ENCODE measurements around the gene SFXN4.
"Not testable (repeated sequence)": the region's sequence is repeated elsewhere in the genome, so short reads cannot be mapped to it uniquely, and the experiment has no call there.

Gene SFXN4

DNA sequence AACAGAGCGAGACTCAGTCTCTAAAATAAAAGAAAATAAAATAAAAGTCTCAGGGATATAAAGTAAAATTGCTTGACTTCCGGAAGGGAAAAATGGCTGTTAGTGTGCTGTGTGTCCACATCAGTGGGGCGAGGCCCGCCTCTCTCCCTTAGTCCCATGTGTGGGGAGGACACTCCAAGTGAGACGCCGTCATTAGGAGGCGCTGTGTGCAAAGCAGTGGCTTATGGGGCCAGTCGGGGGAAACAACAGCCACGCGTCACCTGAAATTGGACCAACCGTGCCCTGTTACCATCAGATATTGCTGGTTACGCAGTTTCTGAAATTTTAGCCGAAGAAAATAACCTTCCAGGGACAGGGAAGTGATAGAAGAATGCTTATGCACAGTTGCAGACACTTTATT is 15.8 kb downstream of the SFXN4 start:
- DNase-seq (ENCODE audit: low read depth in 1 of 2, low spot score in 1 of 2) = no peak
- no peak for TF ChIP-seq JUND (IDR thresholded peaks at IDR 0.05; ENCODE audit: low read depth)
- in situ Hi-C loops (cut with HindIII; ENCODE audit: low pct_unique_long_range_greater_than_20kb, low sequenced_read_pairs) = no loop called here

DNA sequence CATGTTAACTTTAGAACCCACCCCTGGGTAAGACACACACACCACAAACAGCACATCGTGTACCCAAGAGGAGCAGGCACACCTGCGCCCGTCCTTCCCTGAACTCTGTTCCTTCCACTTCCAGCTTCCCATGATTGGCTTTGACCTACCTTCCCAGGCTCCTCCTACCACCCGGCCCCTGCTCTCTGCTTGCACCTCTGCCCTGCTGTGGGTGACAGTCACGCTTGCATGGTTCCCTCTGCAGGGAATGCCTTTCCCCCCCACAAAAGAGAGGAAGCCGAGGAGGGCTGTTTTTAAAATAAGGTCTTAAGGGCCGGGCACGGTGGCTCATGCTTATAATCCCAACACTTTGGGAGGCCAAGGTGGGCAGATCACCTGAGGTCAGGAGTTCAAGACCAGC is 16.4 kb downstream of the SFXN4 start:
- in situ Hi-C loops (cut with HindIII; ENCODE audit: low pct_unique_long_range_greater_than_20kb, low sequenced_read_pairs) = no loop called here
- no peak for TF ChIP-seq JUND (IDR thresholded peaks at IDR 0.05; ENCODE audit: low read depth)
- no peak for DNase-seq (ENCODE audit: low read depth in 1 of 2, low spot score in 1 of 2)

DNA sequence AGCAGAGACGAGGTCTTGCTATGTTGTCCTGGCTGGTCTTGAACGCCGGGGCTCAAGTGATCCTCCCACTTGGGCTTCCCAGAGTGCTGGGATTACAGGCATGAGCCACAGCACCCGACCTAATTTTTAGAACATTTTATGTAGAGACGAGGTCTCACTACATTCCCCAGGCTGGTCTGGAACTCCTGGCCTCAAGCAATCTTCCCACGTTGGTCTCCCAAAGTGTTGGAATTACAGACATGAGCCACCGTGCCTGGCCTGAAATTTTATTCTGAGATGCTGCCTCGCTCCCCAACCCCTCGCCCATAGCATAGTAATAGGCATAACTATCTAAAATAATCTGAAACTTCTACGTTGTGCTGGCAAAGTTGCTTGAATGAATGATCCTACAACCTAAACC is 21.9 kb downstream of the SFXN4 start:
- no peak for DNase-seq (ENCODE audit: low read depth in 1 of 2, low spot score in 1 of 2)
- in situ Hi-C loops (cut with HindIII; ENCODE audit: low pct_unique_long_range_greater_than_20kb, low sequenced_read_pairs) = no loop called here
- no peak for TF ChIP-seq JUND (IDR thresholded peaks at IDR 0.05; ENCODE audit: low read depth)

DNA sequence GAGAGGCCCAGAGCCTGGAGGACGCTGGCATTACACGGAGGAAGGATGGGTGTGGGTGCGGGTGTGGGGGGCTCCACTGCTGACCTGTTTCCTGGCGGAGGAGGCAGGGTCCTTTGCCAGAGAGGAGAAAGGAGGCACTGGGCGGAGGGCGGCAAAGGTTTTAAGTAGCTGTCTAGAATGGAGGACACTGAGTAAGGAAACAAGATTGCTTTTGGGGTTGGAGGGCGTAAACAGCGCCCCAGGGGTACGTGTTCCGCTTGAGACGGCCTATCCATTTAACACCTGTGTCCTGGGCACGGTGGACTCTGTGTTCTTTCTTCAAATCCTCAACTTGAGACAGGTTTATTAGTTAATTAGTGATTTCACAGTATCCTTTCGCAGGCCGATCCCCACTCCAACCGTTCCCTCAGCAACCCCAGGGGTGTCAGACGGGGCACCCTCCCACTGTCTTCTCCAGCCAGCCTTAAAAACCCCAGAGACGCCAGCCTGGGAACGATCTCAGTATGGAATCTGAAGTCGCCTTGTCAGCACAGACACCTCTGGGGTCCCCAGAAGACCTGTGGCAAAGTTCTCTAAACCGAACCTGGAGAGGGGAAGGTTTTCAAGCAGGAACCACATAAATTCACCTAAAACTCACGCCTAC is 24.8 kb downstream of the SFXN4 start:
- in situ Hi-C loops (cut with HindIII; ENCODE audit: low pct_unique_long_range_greater_than_20kb, low sequenced_read_pairs) = no loop called here
- no peak for TF ChIP-seq JUND (IDR thresholded peaks at IDR 0.05; ENCODE audit: low read depth)

DNA sequence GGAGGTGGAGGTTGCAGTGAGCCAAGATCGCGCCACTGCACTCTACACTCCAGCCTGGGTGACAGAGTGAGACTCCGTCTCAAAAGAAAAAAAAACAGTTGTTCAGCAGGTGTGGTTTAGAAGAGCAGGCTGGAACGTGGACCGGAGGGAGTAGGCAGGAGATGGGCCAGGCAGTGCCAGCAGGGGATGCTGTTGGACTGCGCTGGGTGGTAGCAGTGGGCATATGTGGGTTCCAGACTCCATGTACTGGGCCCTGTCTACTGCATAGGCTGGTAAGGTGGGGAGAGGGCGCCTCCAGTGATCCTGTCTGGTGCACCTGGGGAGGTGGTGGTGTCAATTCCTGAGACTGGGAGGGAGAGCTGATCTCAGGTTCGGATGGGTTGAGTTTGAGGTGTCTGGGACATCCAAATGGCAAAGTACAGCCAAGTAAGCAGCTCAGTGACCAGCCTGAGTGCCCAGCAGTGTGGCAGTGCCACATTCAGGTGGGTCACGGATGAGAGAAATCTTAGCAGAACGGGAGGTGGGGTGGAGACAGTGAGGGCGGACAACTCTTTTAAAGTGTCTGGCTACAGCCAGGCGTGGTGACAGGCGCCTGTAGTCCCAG is 25.9 kb downstream of the SFXN4 start:
- no peak for TF ChIP-seq JUND (IDR thresholded peaks at IDR 0.05; ENCODE audit: low read depth)
- peak in 1 of 2 experiments; percentile 25 for DNase-seq (ENCODE audit: low read depth in 1 of 2, low spot score in 1 of 2)
- in situ Hi-C loops (cut with HindIII; ENCODE audit: low pct_unique_long_range_greater_than_20kb, low sequenced_read_pairs) = no loop called here

More for the DNA sequence above, 24.8 kb downstream of the SFXN4 start:
- DNase-seq (ENCODE audit: low read depth in 1 of 2, low spot score in 1 of 2) = no peak

DNA sequence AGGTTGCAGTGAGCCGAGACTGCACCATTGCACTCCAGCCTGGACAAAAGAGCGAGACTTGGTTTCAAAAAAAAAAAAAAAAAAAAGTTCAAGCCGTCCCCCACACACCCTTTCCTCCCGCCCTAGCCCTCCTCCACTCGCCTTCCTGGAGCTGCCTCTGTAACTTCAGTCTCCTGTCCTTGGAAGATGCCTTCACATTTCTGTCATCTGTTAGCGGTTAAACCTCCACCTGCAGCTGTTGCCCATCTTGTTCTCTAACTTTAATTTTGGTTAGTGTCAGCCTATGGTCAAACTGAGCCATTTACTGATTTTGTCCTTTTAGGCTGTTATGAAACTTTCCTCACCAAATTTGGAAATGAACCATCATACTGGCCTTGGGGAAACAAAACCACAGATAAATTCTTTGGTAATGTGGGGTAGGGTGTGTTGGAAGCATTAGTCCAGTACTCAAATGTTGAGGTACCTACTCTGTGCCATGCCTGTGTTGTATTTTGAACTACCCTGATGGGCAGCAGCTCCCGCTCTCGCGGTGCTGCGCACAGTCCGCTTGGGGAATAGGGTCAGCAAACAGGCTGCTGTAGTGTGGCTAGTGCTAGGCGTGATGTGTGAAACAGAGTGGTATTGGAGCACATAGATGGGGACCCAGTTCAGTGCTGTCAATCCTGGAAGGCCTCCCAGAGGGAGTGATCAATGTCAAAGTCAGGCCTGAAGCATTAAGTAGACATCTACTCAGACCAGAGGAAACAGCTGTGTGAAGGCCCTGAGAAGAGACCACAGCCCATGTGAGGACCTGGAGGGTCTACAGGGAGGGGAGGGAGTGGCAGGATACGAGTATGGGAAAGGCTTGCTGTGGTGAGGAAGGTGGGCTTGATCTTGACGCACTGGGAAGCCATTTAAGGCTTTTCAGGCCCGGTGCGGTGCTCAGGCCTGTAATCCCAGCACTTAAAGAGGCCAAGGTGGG is 26.9 kb downstream of the SFXN4 start:
- DNase-seq (ENCODE audit: low read depth in 1 of 2, low spot score in 1 of 2) = no peak
- TF ChIP-seq JUND (IDR thresholded peaks at IDR 0.05; ENCODE audit: low read depth) = no peak
- in situ Hi-C loops (cut with HindIII; ENCODE audit: low pct_unique_long_range_greater_than_20kb, low sequenced_read_pairs) = no loop called here

DNA sequence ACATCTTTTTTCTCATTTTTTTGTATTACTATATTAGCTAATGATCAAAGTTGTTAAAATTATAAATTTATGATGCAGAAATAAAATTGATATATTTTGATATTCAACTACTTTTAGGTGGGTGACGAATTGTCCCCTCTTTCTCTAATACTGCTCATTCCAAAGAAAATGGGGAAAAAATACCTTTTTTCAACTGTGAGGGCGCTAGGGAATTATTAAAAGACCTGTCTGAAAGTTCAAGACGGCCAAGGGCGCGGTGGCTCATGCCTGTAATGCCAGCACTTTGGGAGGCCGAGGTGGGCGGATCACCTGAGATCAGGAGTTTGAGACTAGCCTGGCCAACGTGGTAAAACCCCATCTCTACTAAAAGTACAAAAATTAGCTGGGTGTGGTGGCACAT is 27.6 kb downstream of the SFXN4 start:
- in situ Hi-C loops (cut with HindIII; ENCODE audit: low pct_unique_long_range_greater_than_20kb, low sequenced_read_pairs); DNase-seq (ENCODE audit: low read depth in 1 of 2, low spot score in 1 of 2): not testable (repeated sequence)

DNA sequence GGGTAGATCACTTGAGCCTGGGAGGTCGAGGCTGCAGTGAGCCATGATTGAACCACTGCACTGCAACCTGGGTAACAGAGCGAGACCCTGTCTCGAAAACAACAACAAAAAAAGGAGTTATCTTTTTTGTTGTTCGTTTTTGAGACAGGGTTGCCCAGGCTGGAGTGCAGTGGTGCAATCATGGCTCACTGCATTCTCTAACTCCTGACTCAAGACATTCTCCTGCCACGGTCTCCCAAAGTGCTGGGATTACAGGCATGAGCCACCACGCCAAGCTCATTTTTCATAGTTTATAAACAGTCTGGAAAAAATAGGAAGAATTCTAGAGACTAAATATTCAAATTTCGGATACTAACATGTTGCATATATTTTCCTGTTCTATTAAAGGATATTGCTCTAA is 29.4 kb downstream of the SFXN4 start:
- TF ChIP-seq JUND (IDR thresholded peaks at IDR 0.05; ENCODE audit: low read depth) = no peak
- DNase-seq (ENCODE audit: low read depth in 1 of 2, low spot score in 1 of 2) = no peak
- in situ Hi-C loops (cut with HindIII; ENCODE audit: low pct_unique_long_range_greater_than_20kb, low sequenced_read_pairs) = no loop called here

DNA sequence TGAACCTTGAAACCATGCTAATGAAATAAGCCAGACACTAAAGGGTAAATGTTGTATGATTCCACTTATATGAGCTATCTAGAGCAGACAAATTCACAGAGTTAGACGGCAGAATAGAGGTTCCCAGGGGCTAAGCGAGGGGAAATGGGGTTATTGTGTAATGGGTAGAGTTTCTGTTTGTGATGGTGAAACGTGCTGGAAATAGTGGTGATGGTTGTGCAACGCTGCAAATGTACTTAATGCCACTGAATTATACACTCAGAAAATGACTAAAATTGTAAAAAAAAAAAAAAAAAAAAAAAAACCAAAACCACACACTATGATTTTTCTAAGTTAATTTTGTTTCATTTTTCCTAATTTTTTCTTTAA is 30.0 kb downstream of the SFXN4 start:
- in situ Hi-C loops (cut with HindIII; ENCODE audit: low pct_unique_long_range_greater_than_20kb, low sequenced_read_pairs) = no loop called here
- no peak for DNase-seq (ENCODE audit: low read depth in 1 of 2, low spot score in 1 of 2)
- TF ChIP-seq JUND (IDR thresholded peaks at IDR 0.05; ENCODE audit: low read depth) = no peak

DNA sequence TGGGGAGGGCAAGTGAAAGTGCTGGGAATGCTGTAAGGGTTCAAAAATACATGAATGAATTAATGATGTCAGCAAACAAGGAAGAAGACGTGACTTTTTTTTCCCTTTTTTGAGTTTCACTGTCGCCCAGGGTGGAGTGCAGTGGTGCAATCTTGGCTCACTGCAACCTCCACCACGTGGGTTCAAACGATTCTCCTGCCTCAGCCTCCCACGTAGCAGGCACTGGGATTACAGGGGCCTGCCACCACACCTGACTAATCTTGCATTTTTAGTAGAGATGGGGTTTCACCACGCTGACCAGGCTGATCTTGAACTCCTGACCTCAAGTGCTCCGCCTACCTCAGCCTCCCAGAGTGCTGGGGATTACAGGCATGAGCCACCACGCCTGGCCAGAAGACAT is 31.6 kb downstream of the SFXN4 start:
- DNase-seq (ENCODE audit: low read depth in 1 of 2, low spot score in 1 of 2) = no peak
- TF ChIP-seq JUND (IDR thresholded peaks at IDR 0.05; ENCODE audit: low read depth) = no peak
- in situ Hi-C loops (cut with HindIII; ENCODE audit: low pct_unique_long_range_greater_than_20kb, low sequenced_read_pairs) = no loop called here

DNA sequence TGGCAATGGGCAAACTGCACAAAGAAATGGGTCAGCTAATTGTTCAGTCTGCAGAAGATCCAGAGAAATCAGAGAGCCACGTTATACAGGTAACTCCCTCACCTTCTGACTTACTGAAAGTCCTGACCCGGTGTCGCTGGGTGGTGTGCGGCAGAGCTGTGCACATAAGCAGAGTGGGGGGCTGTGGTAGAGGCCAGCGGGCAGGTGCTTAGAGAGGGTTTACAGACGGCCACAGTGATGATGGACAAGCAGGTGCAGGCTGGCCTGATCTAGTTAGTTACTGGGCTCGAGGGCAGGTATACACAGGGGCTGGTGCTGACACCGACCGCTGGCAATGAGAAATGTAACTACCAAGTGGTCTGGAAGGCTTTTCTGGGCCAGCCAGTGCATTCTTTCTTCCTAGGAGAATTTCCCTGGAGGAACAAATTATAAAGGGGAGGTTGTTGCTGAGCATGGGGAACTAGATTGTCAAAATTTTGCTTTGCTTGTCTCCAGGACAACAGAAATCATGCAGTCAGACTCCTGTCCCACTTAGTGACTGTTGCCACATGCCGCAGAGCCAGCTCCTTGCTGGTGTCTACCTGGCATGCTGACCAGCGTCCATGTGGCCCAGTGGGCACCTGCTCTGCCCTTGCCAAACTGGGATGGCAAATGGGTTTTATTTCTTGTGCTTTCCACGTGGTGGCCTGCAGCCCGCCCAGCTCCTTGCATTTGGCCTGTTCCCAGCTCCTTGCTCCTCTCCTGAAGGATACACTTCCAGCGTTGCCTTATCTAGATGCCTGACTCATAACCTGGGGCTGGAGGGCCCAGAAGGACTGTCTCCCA is 32.8 kb downstream of the SFXN4 start:
- no peak for DNase-seq (ENCODE audit: low read depth in 1 of 2, low spot score in 1 of 2)
- in situ Hi-C loops (cut with HindIII; ENCODE audit: low pct_unique_long_range_greater_than_20kb, low sequenced_read_pairs) = no loop called here
- TF ChIP-seq JUND (IDR thresholded peaks at IDR 0.05; ENCODE audit: low read depth) = no peak

DNA sequence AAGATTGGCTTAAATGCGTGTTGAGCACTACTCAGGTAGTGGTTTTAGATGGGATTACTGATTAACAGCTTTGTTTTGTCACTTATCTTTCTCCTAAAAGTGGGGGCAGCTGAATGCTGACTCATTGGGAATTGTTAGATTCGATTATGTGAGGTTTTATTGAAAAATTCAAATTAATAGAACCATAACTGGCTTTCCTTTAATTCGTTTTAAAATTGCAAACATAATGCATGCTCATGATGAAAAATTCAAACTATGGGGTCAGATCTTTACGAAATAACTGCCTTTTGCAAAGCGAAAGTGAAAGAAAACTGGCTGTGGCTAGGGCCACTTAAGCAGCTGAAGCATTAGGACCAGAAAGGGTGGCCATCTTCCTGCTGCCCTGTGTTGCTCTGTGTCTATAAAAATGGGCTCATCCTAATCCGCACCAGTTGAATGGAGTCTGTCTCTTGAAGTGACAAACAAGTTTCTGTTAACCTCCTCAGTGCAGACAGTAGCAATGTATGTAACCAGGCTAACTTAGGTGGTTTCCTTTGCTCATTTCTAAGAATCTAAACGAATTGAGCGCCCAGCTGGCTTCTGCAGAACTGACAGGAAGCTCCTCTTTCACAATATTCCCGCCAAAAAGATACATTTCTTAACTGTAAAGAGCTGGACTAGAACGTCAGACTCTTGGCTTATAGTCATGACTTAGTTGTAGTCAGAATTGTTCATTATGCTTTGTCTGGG is 33.8 kb downstream of the SFXN4 start:
- in situ Hi-C loops (cut with HindIII; ENCODE audit: low pct_unique_long_range_greater_than_20kb, low sequenced_read_pairs) = no loop called here
- TF ChIP-seq JUND (IDR thresholded peaks at IDR 0.05; ENCODE audit: low read depth) = no peak
- DNase-seq (ENCODE audit: low read depth in 1 of 2, low spot score in 1 of 2) = no peak

All from T47D (cell line).